ENCODE measurements around the gene RILPL2. TPM values are rescaled to one million over a fixed set of nuclear protein-coding genes. Genes with fewer than 3 reads are reported as not detected.

Gene RILPL2
- total RNA-seq, 1 donor from 2014 or later = 18.6 TPM

DNA sequence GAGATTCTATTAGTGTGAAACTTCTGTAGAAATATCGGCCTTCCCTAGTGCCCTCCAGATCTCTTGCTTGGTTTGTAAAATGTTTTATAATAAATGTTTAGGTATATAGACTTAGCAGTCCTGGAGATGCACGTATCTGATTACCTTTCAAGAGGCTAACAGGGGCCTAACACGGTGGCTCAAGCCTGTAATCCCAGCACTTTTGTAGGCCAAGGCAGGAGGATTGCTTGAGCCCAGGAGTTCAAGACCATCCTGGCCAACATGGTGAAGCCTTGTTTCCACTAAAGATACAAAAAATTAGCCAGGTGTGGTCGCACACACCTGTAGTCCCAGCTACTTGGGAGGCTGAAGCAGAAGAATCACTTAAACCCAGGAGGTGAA lies 9.8 kb upstream of the RILPL2 start:
- H3K36me3 ChIP-seq = no peaks in the 10 kb centered on the region
- intact Hi-C loops (cut with DNase I) = no loop called here
- ATAC-seq (peak in 1 of 2 donors; percentile 4), DNase-seq (no peak)
- H3K4me3 ChIP-seq = no peak overlapping the region
- no peak for TF ChIP-seq CTCF (IDR thresholded peaks at IDR 0.05)
- peak overlapping the region; percentile 85 for H3K27ac ChIP-seq
- H3K27me3 ChIP-seq (ENCODE audit: low read depth) = no peaks in the 10 kb centered on the region
- H3K9me3 ChIP-seq = no peaks in the 10 kb centered on the region
- peaks cover 52% of the 10 kb centered on the region for H3K4me1 ChIP-seq

DNA sequence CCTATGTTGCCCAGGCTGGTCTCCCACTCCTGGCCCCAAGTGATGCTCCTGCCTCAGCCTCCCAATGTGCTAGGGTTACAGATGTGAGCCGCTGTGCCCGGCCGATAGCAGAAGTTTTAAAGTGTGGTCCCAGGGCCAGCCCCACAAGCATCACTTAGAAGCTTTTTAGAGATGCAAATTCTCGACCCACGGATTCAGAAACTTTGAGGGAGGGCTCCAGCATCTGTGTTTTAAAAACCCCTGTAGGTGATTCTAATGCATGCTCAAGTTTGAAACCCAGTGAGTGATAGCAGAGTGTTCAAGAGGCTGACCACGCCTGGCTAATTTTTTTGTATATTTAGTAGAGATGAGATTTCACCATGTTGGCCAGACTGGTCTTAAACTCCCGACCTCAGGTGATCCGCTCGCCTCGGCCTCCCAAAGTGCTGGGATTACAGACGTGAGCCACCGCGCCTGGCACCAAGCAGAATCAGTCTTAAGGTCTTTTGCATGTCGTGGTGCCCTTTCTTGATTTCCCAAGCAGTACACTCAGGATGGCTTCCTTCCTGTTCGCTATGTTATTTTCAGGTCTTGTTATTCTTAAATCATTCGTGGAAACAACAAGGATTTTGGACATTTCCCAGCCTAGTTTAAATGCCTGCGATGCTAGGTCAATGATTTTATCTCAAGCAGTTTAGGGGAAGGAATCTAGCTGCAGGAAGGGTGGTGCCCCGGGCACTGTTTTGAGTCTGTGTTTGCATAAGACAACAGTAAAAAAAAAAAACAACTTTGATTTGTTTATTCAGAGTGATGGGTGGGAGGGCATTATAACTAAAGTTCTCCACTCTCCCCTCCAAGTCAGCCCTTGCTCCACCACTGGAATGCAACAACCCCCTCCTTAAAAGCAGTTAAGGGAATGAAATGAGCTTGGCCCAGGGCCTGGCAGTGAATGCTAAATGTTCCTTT lies 9.2 kb upstream of the RILPL2 start:
- Histone ChIP-seq H3K36me3 (no peaks in the 10 kb centered on the region), H3K4me3 (peak overlapping the region; percentile 20), H3K27me3 (ENCODE audit: low read depth) (no peaks in the 10 kb centered on the region), H3K27ac (peak overlapping the region; percentile 85), H3K9me3 (no peaks in the 10 kb centered on the region), H3K4me1 (peaks cover 52% of the 10 kb centered on the region)
- DNase-seq (peak; percentile 72), ATAC-seq (peak; percentile 84 to 86)
- no peak for TF ChIP-seq CTCF (IDR thresholded peaks at IDR 0.05)
- intact Hi-C loops (cut with DNase I) = no loop called here

DNA sequence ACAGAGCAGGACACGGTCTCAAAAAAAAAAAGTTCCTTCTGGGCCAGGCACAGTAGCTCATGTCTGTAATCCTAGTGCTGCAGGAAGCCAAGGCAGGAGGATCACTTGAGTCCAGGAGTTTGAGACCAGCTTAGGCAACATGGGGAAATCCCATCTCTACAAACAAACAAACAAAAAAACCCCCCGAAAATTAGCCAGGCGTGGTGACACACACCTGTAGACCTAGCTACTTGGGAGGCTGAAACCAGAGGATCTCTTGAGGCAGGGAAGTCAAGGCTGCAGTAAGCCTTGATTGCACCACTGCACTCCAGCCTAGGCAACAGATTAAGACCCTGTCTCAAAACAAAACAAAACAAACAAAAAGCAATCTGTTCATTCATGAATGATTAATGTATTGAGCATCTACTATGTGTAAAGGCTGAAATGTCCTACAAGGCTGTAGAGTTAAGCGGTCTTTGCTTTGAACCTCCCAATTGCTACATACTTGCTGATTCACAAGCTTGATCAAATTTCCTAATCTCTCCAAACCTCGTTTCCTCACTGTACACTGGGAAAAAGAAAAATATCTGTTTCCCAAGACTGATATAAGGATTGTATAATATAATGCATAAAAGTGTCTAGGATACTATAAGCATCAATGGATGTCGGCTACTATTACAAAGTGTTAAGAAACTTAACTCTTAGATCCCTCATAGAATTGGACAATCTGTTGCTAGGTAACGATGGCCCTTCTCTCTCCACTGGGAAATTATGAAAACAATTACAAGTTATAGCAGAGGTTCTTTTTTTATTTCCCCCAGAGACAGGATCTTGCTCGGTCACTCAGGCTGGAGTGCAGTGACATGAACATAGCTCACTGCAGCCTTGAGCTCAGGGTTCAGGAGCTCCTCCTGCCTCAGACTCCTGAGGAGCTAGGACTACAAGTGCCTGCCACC lies 7.9 kb upstream of the RILPL2 start:
- ATAC-seq = no peak

GRCh38 chr12:123442774-123443173 lies 6.3 kb upstream of the RILPL2 start:
- no peak for TF ChIP-seq CTCF (IDR thresholded peaks at IDR 0.05)
- ATAC-seq (no peak), DNase-seq (no peak)
- Histone ChIP-seq H3K27ac (no peak overlapping the region), H3K27me3 (ENCODE audit: low read depth) (no peaks in the 10 kb centered on the region), H3K36me3 (no peaks in the 10 kb centered on the region), H3K4me3 (no peak overlapping the region), H3K9me3 (no peaks in the 10 kb centered on the region), H3K4me1 (peaks cover 39% of the 10 kb centered on the region)
- intact Hi-C loops (cut with DNase I) = no loop called here

More for the DNA sequence above, 7.9 kb upstream of the RILPL2 start:
- Histone ChIP-seq H3K4me1 (peaks cover 50% of the 10 kb centered on the region), H3K9me3 (no peaks in the 10 kb centered on the region), H3K36me3 (no peaks in the 10 kb centered on the region), H3K4me3 (no peak overlapping the region), H3K27me3 (ENCODE audit: low read depth) (no peaks in the 10 kb centered on the region), H3K27ac (peak overlapping the region; percentile 85)
- intact Hi-C loops (cut with DNase I) = no loop called here
- no peak for TF ChIP-seq CTCF (IDR thresholded peaks at IDR 0.05)
- DNase-seq = no peak

DNA sequence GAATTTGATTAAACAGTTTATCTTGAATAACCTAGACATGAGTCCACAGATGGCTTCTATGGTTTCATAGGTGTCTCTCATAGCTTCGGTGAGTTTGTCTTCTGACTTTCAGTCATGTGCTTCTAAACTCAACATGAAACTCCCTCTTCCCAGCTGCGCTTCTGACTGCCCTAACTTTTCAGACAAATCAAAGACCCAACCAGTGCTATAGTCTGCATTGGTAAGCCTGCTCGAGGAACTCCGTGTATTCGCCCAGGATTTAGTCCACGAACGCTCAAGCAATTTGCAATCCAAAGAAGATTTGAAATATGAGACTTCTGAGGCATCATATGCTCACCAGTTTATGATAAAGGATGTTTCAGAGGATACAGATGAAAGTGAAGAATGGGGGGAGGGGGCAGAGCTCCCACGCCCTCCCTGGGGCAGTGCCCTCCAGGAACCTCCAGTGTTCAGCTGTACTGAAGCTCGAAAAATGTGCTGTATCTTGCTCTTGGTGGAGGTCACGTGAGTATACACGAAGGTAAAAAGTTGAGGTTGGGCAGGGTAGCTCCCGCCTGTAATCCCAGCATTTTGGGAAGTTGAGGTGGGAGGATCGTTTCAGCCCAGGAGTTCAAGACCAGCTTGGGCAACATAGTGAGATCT lies 5.2 kb upstream of the RILPL2 start:
- ATAC-seq (no peak), DNase-seq (no peak)
- no peak overlapping the region for H3K4me3 ChIP-seq
- no peaks in the 10 kb centered on the region for H3K9me3 ChIP-seq
- intact Hi-C loops (cut with DNase I) = no loop called here
- H3K36me3 ChIP-seq = no peaks in the 10 kb centered on the region
- TF ChIP-seq CTCF (IDR thresholded peaks at IDR 0.05) = no peak
- H3K27ac ChIP-seq = no peak overlapping the region
- peaks cover 38% of the 10 kb centered on the region for H3K4me1 ChIP-seq
- no peaks in the 10 kb centered on the region for H3K27me3 ChIP-seq (ENCODE audit: low read depth)

Data from lower lobe of right lung (tissue), 2 donors.